ENCODE data around the gene S100A9.

DNA sequence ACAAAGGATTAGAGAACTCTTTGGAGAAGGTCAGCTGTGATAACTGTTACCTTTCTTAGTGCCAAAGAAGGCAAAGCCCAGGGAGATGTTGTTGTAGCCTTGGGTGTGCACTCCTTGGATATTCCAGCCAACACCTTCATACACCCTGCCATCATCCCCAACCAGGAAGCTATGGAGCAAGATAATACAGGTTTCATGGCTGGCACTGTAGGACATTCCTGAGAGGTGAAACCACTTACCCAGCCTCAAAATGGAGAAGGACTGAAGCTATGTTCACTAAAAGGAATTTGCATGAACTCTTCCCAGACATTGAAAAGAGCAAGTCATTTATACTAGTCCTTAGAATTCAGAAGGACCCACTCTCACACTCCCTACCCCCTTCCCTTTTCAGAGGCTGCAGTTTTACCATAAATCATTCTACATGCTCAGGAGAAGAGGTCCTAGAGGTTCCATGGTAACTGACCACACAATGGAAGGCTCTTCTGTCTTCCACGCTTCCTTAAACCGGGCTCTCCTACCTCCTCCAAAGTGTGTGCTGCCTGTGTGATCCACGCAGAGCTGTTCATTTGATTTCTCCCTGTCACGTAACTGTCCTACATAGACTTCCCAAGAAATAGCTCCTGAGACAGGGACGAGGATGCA, 14.5 kb upstream of the S100A9 start:
- TF ChIP-seq, protein P1, sequence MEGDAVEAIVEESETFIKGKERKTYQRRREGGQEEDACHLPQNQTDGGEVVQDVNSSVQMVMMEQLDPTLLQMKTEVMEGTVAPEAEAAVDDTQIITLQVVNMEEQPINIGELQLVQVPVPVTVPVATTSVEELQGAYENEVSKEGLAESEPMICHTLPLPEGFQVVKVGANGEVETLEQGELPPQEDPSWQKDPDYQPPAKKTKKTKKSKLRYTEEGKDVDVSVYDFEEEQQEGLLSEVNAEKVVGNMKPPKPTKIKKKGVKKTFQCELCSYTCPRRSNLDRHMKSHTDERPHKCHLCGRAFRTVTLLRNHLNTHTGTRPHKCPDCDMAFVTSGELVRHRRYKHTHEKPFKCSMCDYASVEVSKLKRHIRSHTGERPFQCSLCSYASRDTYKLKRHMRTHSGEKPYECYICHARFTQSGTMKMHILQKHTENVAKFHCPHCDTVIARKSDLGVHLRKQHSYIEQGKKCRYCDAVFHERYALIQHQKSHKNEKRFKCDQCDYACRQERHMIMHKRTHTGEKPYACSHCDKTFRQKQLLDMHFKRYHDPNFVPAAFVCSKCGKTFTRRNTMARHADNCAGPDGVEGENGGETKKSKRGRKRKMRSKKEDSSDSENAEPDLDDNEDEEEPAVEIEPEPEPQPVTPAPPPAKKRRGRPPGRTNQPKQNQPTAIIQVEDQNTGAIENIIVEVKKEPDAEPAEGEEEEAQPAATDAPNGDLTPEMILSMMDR (IDR thresholded peaks at IDR 0.05) = no peak
- no peak for TF ChIP-seq POLR2A (IDR thresholded peaks at IDR 0.05)
